IMR-90 (cell line): ENCODE results near the gene MAP6. TPM values are rescaled to one million over a fixed set of nuclear protein-coding genes. Genes with fewer than 3 reads are reported as not detected.

Source experiments
- ATAC-seq: fragments of 200-7000 bp; cut with Tn5 transposase; 2 replicates; pipeline ENCODE4 v1.9.1; 2020; ENCODE audit warnings: low read depth, mild to moderate bottlenecking, moderate library complexity
- BruUV-seq: library from RNA; stranded (reverse); fragments of 400-500 nt; replicated peaks from 2 replicates; lab custom pipeline; 2021; lab: Mats Ljungman, UMichigan
- CTCF ChIA-PET: fragments of 300-600 bp; formaldehyde crosslinking; extraction: SDS; loops from one replicate; lab custom pipeline; 2021; ENCODE audit warnings: antibody characterized with exemption; lab: Yijun Ruan, JAX
- POLR2A ChIA-PET: fragments of 300-600 bp; sonication (Branson Sonifier 250); formaldehyde crosslinking; loops from one replicate; lab custom pipeline; 2022; ENCODE audit warnings: antibody characterized with exemption; ENCODE audit not compliant: unreplicated experiment; lab: Charles Lee
- DNase-seq: peaks from one replicate; pipeline ENCODE4 v3.0.0; 2013
- H2AFZ ChIP-seq: replicated peaks from 2 replicates; pipeline ENCODE3; 2013; ENCODE audit warnings: low read length, mild to moderate bottlenecking; ENCODE audit not compliant: poor library complexity
- H2AK5ac ChIP-seq: 2 replicates; pipeline ENCODE4 v1.6.1; 2013; ENCODE audit warnings: low read depth, low read length, inconsistent platforms
- H2AK9ac ChIP-seq: replicated peaks from 2 replicates; pipeline ENCODE3; 2013; ENCODE audit warnings: mild to moderate bottlenecking, low read depth, low read length, moderate library complexity; ENCODE audit not compliant: poor library complexity
- H2BK120ac ChIP-seq: 2 replicates; pipeline ENCODE4 v1.6.1; 2013; ENCODE audit warnings: low read depth, low read length, inconsistent platforms
- H2BK15ac ChIP-seq: 3 replicates; pipeline ENCODE4 v1.6.1; 2013; ENCODE audit warnings: low read depth, low read length, inconsistent platforms
- H2BK20ac ChIP-seq: 2 replicates; pipeline ENCODE4 v1.6.1; 2013; ENCODE audit warnings: low read depth, mild to moderate bottlenecking, inconsistent platforms, low read length, moderate library complexity
- H2BK5ac ChIP-seq: 2 replicates; pipeline ENCODE4 v1.6.1; 2013; ENCODE audit warnings: mild to moderate bottlenecking, low read depth, low read length, inconsistent platforms; ENCODE audit not compliant: poor library complexity, severe bottlenecking
- H3K14ac ChIP-seq: replicated peaks from 2 replicates; pipeline ENCODE4 v1.6.1; 2013; ENCODE audit warnings: low read depth, low read length, inconsistent platforms
- H3K18ac ChIP-seq: 2 replicates; pipeline ENCODE4 v1.6.1; 2013; ENCODE audit warnings: low read depth, low read length, control low read depth
- H3K23ac ChIP-seq: 2 replicates; pipeline ENCODE4 v1.6.1; 2013; ENCODE audit warnings: low read depth, low read length, inconsistent platforms
- H3K27ac ChIP-seq: 2 replicates; pipeline ENCODE4 v1.5.1; 2013; ENCODE audit warnings: mild to moderate bottlenecking, control low read depth, low read length; ENCODE audit not compliant: insufficient read depth
- H3K27me3 ChIP-seq: 2 replicates; pipeline ENCODE4 v1.6.1; 2013; ENCODE audit warnings: low read length; ENCODE audit not compliant: control insufficient read depth, insufficient read depth
- H3K36me3 ChIP-seq: 2 replicates; pipeline ENCODE4 v1.6.1; 2013; ENCODE audit warnings: low read length, mixed read lengths; ENCODE audit not compliant: control insufficient read depth, insufficient read depth
- H3K4ac ChIP-seq: 2 replicates; pipeline ENCODE4 v1.6.1; 2013; ENCODE audit warnings: low read depth, low read length, inconsistent platforms
- H3K4me1 ChIP-seq: 2 replicates; pipeline ENCODE4 v1.6.1; 2013; ENCODE audit warnings: low read length, mixed read lengths; ENCODE audit not compliant: control insufficient read depth, insufficient read depth
- H3K4me2 ChIP-seq: 2 replicates; pipeline ENCODE4 v1.6.1; 2013; ENCODE audit warnings: low read depth, mild to moderate bottlenecking, control low read depth, low read length, moderate library complexity
- H3K4me3 ChIP-seq: 2 replicates; pipeline ENCODE4 v1.5.1; 2013; ENCODE audit warnings: low read depth, mild to moderate bottlenecking, control low read depth, low read length, moderate library complexity; ENCODE audit not compliant: insufficient read depth
- H3K56ac ChIP-seq: 2 replicates; pipeline ENCODE4 v1.6.1; 2013; ENCODE audit warnings: low read length, inconsistent platforms; ENCODE audit not compliant: insufficient read depth; ENCODE audit errors: extremely low read depth
- H3K79me1 ChIP-seq, 2 experiments: 2 replicates each; pipeline ENCODE4 v1.6.1; 2013; ENCODE audit warnings: low read length in 2 of 2, inconsistent platforms in 1 of 2, low read depth in 1 of 2
- H3K9ac ChIP-seq: 2 replicates; pipeline ENCODE4 v1.6.1; 2013; ENCODE audit warnings: low read depth, low read length, control low read depth
- H3K9me1 ChIP-seq: 2 replicates; pipeline ENCODE4 v1.6.1; 2013; ENCODE audit warnings: low read length, inconsistent platforms; ENCODE audit not compliant: insufficient read depth
- H3K9me3 ChIP-seq: 2 replicates; pipeline ENCODE4 v1.6.1; 2013; ENCODE audit warnings: low read length; ENCODE audit not compliant: control insufficient read depth, insufficient read depth
- H4K20me1 ChIP-seq: 2 replicates; pipeline ENCODE4 v1.6.1; 2013; ENCODE audit warnings: low read length, inconsistent platforms; ENCODE audit not compliant: insufficient read depth
- H4K5ac ChIP-seq: 2 replicates; pipeline ENCODE4 v1.6.1; 2013; ENCODE audit warnings: mild to moderate bottlenecking, low read depth, low read length, control low read depth
- H4K8ac ChIP-seq, 2 experiments: 2 replicates each; pipeline ENCODE4 v1.6.1; 2013; ENCODE audit warnings: low read depth in 2 of 2, low read length in 2 of 2, control low read depth in 1 of 2, inconsistent platforms in 1 of 2
- H4K91ac ChIP-seq: 2 replicates; pipeline ENCODE4 v1.6.1; 2013; ENCODE audit warnings: low read depth, low read length, inconsistent platforms; ENCODE audit not compliant: insufficient read depth
- CTCF ChIP-seq: conservative IDR thresholded peaks from 2 replicates; pipeline ENCODE4 v1.5.1; 2012; ENCODE audit warnings: mild to moderate bottlenecking, low read depth, low read length, improper control_type of control experiment
- ELK1 ChIP-seq: fragments of 150-350 bp; IDR thresholded peaks from 2 replicates; pipeline ENCODE4 v1.6.1; 2016; ENCODE audit warnings: low read depth, mild to moderate bottlenecking, low read length, moderate library complexity, borderline replicate concordance
- FOS ChIP-seq: fragments of 150-350 bp; IDR thresholded peaks from 2 replicates; pipeline ENCODE4 v1.6.1; 2016; ENCODE audit warnings: low read depth, low read length
- NFE2L2 ChIP-seq: fragments of 150-350 bp; IDR thresholded peaks from 2 replicates; pipeline ENCODE4 v1.6.1; 2016; ENCODE audit warnings: low read depth, mild to moderate bottlenecking, low read length
- POLR2A ChIP-seq: IDR thresholded peaks from 2 replicates; pipeline ENCODE4 v1.6.1; 2012; ENCODE audit warnings: mild to moderate bottlenecking, low read depth, low read length
- RCOR1 ChIP-seq: IDR thresholded peaks from 2 replicates; pipeline ENCODE4 v1.6.1; 2012; ENCODE audit warnings: mild to moderate bottlenecking, low read length, improper control_type of control experiment; ENCODE audit not compliant: insufficient replicate concordance
- RFX5 ChIP-seq: IDR thresholded peaks from 2 replicates; pipeline ENCODE4 v1.8.0; 2012; ENCODE audit warnings: low read depth, mild to moderate bottlenecking, low read length, moderate library complexity
- USF2 ChIP-seq: fragments of 150-350 bp; IDR thresholded peaks from 2 replicates; pipeline ENCODE4 v1.6.1; 2017; ENCODE audit warnings: mild to moderate bottlenecking, antibody characterized with exemption, low read length, low read depth
- WGBS, 2 experiments: methylation state at CpG; one replicate each; pipeline versions ENCODE4 v1.1.5 to v1.1.7; 2013; ENCODE audit warnings: missing lambda C conversion rate in 2 of 2; ENCODE audit not compliant: insufficient read length in 1 of 2; ENCODE audit errors: extremely low coverage in 2 of 2; 5-methylcytosine and 5-hydroxymethylcytosine counted together
- dilution Hi-C: fragments of 300-500 bp; cut with HindIII; formaldehyde crosslinking; loops from one replicate; pipeline ENCODE4 v1.14.3; 2018; ENCODE audit warnings: low sequenced_read_pairs; ENCODE audit not compliant: unreplicated experiment
- in situ Hi-C: fragments of 300-500 bp; cut with MboI; formaldehyde crosslinking; loops from 3 replicates; pipeline ENCODE4 v1.14.3; 2019; ENCODE audit warnings: low sequenced_read_pairs, inconsistent platforms, mixed read lengths
- intact Hi-C: fragments of 100-400 bp; cut with micrococcal nuclease; formaldehyde crosslinking; loops from 2 replicates; pipeline ENCODE4 v1.10.0; 2022
- polyA plus RNA-seq, 3 experiments: library from polyadenylated mRNA; depleted of rRNA; stranded (reverse); fragments of >200 nt; gene quantifications; 2 replicates each; pipeline ENCODE4 v1.2.3, GENCODE V29; 2012; ENCODE audit warnings: low replicate concordance in 1 of 3
- total RNA-seq: library from RNA; depleted of rRNA; stranded (reverse); fragments of >200 nt; gene quantifications from 2 replicates; pipeline ENCODE4 v1.2.3, GENCODE V29; 2012

MAP6 gene
- total and polyA plus RNA-seq, 2 of the 4 experiments (the other 2 are of a cell fraction) = 3.0 to 3.4 TPM

- no peak overlapping the region; the same call in 1 of the 2 replicates for H3K56ac ChIP-seq
- peak overlapping the region; percentile 22 for H2AK9ac ChIP-seq
- peak overlapping the region; percentile 41 for H2BK20ac ChIP-seq
- dilution Hi-C loops (no loop called here), in situ Hi-C loops (no loop called here), intact Hi-C loops (no loop called here)
- H4K5ac ChIP-seq = no peak overlapping the region
- H4K8ac ChIP-seq = peak overlapping the region in 1 of 2 experiments; percentile 33; a peak in 1 of 4 replicates
- H2BK120ac ChIP-seq = peak overlapping the region; percentile 92
- peak overlapping the region; percentile 29; the same call in 1 of the 2 replicates for H3K27ac ChIP-seq
- H3K4me1 ChIP-seq = peaks cover 47% of the 10 kb centered on the region
- peak overlapping the region; percentile 31; the same call in 1 of the 2 replicates for H4K91ac ChIP-seq
- no peak for TF ChIP-seq FOS
- no peak for TF ChIP-seq POLR2A
- TF ChIP-seq NFE2L2 = no peak
- no peak for TF ChIP-seq RFX5
- TF ChIP-seq ELK1 = no peak
- TF ChIP-seq RCOR1 = no peak
- TF ChIP-seq CTCF = no peak
- TF ChIP-seq USF2 = no peak
- peak overlapping the region; percentile 75 for H2BK5ac ChIP-seq
- peaks cover 10 to 51% of the 10 kb centered on the region in 2 experiments for H3K79me1 ChIP-seq
- peaks cover 34% of the 10 kb centered on the region for H4K20me1 ChIP-seq
- peaks cover 25% of the 10 kb centered on the region for H3K9me1 ChIP-seq
- peaks cover 14% of the 10 kb centered on the region for H3K36me3 ChIP-seq
- H3K23ac ChIP-seq = peak overlapping the region; percentile 95; the same call in 1 of the 2 replicates
- H3K18ac ChIP-seq = no peak overlapping the region
- H2BK15ac ChIP-seq = peak overlapping the region; percentile 49; the same call in 1 of the 3 replicates
- H3K14ac ChIP-seq = 0 out of 2 replicates have a peak overlapping the region, but pooled peaks have one; percentile 91
- CTCF ChIA-PET = interaction anchor here (0.6 to 1.0 kb wide), 2 partner anchors 22 to 42 kb away, joined by 3 to 4 read pairs; no protein-coding TSS in a partner anchor
- H2AK5ac ChIP-seq = no peak overlapping the region
- no peak overlapping the region for H3K4me2 ChIP-seq
- peak; percentile 45 for DNase-seq
- peak overlapping the region; percentile 7 for H3K9ac ChIP-seq
- no peaks in the 10 kb centered on the region for H3K9me3 ChIP-seq
- WGBS, 2 experiments = no CpG with 5 or more reads among the region's 1 CpG
- H3K27me3 ChIP-seq = no peaks in the 10 kb centered on the region
- ATAC-seq = no peak
- peak overlapping the region; percentile 96 for H3K4ac ChIP-seq
- H2AFZ ChIP-seq = no peak overlapping the region
- POLR2A ChIA-PET = interaction anchor here (0.5 kb wide), 1 partner anchor 166 kb away, joined by 4 read pairs; no protein-coding TSS in a partner anchor
- no peak overlapping the region for H3K4me3 ChIP-seq
- no TSS peak for BruUV-seq
Measured at GRCh38 chr11:75560644-75561043, 108.2 kb downstream of the MAP6 start.
